A673 (cell line): ENCODE results near the gene PARD6G.

Source experiments
- CTCF ChIP-seq: fragments of 300-800, 200-600 bp; sonication (generic); conservative IDR thresholded peaks from 2 replicates; pipeline ENCODE4 v1.5.1; 2017; ENCODE audit warnings: low read depth, mild to moderate bottlenecking, antibody characterized with exemption, low read length, moderate library complexity, mixed read lengths
- EZH2 ChIP-seq: fragments of 200-600 bp; sonication (generic); IDR thresholded peaks from 2 replicates; pipeline ENCODE4 v1.6.1; 2017; ENCODE audit warnings: borderline replicate concordance, low read depth, mild to moderate bottlenecking, mixed read lengths, antibody characterized with exemption, low read length; ENCODE audit not compliant: poor library complexity, severe bottlenecking

DNA sequence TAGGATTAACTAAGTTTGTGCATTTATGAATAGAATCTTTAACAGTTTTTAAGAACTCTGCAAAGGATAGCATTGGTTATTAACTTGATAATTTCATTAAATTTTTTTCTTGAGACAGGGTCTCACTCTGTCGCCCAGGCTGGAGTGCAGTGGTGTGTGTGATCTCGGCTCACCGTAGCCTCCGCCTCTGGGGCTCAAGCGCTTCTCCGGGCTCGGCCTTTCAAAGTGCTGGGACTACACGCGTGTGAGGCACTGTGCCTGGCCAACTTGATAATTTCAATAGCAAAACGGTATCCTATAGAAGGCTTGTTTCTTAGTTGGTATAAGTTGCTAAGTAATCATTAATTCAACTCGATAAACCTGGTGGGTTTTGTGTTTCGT, 100.3 kb downstream of the PARD6G start:
- no peak for TF ChIP-seq CTCF
- TF ChIP-seq EZH2 = no peak
